ENCODE data around the gene SCARB1.
"Not testable (repeated sequence)": the region's sequence is repeated elsewhere in the genome, so short reads cannot be mapped to it uniquely, and the experiment has no call there.

The SCARB1 gene

DNA sequence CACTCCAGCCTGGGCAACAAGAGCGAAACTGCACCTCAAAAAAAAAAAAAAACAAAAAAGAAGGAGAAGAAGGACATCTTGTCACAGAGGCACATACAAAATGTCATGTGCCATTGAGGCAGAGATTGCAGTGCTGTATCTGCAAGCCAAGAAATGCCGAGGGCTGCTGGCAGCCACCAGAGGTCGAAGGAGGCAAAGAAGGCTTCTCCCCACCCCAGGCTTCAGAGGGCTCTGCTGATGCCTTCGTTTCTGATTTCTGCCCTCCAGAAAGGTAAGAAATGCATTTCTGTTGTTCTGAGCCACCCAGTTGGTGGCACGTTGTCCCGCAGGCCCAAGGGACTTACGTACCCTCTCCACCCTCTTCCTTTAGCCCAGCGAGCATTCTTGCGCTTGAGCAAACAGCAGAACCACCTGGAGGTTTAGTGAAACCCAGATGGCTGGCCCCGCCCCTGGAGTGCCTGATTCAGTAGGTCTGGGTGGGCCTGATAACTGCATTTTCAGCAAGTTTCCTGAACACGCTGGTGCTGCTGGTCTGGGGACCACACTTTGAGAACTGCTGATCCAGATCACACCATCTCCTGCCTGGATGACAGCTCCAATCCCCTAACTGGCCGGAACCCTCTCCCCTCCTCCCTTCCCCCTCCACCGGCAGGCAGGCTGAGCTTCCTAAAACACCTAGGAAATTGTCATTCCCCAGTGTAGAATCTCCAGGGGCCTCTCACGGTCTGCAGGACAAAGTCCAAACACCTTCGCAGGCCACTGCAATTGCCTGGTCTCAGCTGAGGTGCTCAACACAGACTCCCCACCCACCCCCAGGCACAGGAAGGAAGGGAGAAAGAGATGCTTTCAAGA lies 21.1 kb upstream of the SCARB1 start:
- DNase-seq (ENCODE audit: low read depth) = peak; percentile 44

DNA sequence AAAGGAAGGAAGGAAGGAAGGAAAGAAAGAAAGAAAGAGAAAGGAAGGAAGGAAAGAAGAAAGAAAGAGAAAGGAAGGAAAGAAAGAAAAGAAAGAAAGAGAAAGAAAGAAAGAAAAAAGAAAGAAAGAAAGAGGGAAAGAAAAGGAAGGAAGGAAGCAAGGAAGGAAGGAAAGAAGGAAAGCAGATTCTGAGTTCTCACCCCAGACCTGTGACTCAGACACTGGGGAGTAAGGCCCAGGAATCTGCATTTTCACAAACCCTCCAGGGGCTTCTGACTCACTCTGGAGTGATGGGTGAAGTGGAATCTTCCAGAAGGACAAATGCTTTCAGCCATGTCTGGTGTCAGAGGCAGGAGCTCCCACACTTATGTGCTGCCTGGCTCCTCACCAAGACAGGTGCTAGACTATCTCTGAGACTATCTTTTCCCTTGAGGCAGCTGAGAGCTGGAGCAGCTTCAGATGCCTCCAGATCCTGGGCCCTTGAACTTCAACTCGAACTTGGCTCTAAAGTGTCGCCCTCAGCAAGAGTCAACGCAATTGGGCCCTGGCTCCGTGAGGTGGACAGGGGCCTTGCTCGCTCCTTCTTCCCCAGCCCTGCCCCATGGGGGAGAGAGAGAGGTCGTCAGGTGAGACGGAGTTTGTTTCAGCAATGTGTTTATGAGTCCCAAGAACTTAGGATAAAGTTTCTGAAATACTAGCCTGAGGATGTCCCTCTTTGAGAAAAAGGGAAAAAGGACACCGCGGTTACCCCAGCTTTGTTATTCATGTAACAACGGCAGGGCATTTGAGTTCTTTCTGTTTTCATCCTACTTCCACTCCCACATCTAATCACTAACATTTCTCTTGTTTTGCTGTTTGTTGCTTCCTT lies 19.8 kb upstream of the SCARB1 start:
- no peak for DNase-seq (ENCODE audit: low read depth)

DNA sequence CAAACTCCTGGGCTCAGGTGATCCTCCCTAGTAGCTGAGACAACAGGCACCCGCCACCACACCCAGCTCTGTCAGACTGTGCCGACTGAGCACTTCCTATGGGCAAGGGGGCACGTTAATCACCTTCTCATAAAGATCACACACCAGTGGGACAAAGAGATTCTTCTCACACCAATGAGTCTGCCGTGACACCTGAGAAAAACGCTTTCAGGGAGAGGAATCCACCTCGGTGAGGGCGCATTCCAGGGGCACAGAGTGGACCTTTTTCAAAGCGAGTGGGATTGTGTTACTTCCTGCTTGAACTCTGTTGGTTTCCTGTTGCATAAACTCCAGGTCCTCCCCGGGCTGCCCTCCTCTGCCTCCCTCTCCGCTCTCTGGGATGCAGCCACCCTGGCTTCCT lies 17.5 kb upstream of the SCARB1 start:
- DNase-seq (ENCODE audit: low read depth) = no peak

DNA sequence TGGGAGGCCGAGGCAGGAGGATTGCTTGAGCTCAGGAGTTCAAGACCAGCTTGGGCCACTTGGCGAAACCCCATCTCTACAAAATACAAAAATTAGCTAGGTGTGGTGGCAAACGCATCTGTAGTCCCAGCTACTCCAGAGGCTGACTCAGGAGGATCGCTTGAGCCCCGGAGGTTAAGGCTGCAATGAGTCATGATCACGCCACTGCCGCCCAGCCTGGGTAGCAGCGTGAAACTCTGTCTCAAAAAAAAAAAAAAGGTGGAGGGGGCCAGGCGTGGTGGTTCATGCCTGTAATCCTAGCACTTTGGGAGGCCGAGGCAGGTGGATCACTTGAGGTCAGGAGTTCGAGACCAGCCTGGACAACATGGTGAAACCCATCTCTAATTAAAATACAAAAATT lies 16.7 kb upstream of the SCARB1 start:
- DNase-seq (ENCODE audit: low read depth) = not testable (repeated sequence)

DNA sequence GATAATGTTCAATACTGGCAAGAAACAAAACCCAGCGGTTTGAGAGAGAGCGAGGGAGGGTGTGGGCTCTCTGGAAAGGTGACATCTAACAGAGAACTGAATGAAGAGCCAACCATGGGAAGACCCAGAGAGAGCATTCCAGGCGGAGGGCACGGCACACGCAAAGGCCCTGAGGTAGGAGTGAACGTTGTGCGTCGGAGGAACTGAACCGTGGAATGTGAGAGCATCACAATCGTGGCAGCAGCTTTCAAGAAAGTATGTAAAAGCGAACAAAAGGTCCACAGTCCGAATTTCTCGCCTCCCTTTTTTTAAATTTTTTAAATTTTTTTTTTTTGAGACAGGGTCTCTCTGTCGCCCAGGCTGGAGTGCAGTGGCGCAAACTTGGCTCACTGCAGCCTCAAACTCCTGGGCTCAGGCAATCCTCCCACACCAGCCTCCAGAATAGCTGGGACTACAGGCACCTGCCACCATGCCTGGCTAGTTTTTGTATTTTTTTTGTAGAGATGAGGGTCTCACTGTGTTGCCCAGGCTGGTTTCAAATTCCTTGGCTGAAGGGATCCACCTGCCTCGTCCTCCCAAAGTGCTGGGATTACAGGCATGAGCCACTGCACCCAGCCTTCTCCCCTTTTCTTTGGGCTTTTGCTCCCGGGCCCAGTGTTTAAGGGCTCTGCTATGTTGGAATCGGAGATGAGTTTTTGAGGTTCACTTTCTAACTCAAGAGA lies 15.3 kb upstream of the SCARB1 start:
- DNase-seq (ENCODE audit: low read depth) = no peak

DNA sequence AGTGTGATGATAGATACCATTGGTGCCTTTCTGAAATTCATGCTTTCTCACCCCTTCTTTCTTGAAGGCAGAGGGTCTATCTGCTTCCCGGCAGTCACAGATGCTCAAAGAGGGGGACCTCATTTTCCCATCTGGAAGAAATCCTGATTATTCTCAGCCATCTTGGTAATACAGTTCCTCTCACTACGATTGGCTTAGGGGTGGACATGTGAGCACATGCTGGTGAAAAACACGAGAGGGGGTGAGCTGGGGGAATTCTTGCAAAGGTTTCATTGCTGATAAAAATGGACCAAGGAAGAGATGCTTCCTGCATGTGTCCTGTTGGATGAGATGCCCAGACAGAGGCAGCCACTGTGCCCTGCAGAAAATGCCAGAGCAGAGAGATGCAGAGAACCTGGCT lies 13.8 kb upstream of the SCARB1 start:
- DNase-seq (ENCODE audit: low read depth) = no peak

DNA sequence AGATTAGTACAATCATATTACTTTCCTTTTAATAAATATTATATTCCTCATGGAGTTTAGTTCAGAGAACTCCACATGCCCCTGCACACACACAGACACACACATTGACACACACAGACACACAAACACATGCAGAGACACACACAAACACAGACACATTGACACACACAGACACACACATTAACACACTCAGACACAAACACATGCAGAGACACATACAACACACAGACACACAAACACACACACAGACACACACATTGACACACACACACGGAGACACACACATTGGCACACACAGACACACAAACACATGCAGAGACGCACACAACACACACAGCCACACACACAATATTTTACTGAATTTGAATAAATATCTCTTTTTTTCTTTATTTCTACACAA lies 12.5 kb upstream of the SCARB1 start:
- no peak for DNase-seq (ENCODE audit: low read depth)

DNA sequence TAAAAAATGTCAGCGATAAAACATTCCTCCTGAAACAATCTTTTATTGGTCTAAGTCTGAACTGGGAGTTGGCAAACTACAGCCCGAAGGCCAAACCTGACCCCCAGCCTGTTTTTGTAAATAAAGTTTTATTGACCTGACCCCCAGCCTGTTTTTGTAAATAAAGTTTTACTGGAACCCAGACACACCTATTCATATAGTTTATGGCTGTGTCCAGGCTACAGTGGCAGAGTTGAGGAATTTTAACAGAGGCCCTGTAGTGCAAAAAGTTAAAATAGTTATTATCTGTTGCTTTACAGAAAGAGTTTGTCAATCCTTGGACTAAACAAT lies 12.1 kb upstream of the SCARB1 start:
- DNase-seq (ENCODE audit: low read depth) = no peak

DNA sequence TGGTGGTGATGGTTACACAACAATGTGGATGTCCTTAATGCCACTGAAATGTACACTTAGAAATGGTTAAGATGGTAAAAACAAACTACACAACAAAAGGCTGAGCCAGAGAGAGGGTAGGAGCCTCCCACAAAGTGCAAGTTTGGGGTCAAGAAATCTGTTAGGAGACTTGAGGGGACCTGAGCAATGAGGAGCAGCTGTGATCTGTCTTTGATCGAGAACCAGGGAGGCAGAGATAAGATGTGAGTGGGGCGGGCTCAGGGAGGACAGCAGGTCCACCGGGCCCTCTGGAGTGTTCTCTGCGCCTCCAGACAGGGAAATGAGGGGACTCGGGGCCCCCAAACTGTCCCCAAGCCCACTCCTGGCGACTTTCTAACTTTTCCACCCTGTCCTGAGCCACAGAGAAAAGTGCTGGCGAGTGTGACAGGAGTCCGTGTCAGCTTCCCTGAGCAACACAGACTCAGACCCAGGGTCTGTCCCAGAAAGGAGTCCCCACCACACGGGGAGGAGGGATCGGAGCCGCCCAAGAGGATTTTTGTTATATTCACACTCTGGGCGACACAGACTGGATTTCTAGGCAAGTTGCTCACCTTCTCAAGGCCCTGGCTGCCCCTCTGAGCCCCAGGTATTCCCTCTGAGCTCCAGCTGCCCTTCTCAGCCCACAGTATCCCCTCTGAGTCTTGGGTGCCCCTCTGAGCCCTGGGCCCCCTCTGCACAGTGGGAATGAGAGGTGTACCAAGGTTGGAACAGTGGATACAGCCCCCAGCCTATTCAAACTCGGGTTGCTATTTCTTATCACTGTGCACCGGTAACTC lies 11.5 kb upstream of the SCARB1 start:
- DNase-seq (ENCODE audit: low read depth) = no peak

DNA sequence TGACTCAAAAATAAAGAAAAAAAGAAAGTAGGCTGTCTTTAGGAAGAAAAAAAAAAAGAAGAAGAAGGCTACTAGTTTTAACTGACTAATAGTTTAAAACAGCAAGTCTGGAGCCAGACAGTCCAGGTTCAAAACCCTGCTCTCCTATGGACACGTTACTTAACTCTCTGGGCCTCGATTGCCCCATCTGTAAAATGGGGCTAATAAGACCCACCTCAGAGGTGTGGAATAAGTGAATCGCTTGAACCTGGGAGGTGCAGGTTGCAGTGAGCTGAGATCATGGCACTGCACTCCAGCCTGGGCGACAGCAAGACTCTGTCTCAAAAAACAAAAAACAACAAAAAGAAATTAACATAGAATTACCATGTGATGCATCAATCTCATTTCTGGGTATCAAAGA lies 10.5 kb upstream of the SCARB1 start:
- DNase-seq (ENCODE audit: low read depth) = no peak

DNA sequence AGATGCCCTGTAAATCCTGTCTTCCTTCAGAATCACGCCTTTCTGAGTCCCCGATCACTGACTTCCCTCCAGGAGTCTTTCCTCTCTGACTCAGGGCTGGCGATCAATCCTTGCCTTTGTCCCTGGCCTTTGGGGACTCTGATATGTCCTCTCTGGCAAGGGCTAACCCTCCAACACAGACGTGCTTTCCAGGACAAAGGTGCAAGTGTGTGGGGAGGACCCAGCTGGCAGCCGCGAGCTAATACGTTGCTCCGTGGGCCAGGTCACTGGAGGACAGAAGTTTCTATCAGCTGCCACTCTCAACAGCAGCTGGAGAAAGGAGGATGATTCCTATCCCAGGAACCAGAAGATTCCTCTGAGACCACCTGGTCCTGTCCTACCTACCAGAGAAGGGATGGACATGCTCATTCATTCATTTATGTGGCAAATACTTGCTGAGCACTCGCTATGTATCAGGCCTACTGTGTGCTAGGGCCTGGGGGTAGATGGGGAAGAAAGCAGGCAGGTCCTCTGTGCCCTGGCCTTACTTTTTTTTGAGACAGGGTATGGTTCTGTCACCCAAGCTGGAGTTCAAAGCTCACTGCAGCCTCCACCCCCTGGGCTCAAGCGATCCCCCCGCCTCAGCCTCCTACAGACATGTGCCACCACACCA lies 8.5 kb upstream of the SCARB1 start:
- DNase-seq (ENCODE audit: low read depth) = no peak

DNA sequence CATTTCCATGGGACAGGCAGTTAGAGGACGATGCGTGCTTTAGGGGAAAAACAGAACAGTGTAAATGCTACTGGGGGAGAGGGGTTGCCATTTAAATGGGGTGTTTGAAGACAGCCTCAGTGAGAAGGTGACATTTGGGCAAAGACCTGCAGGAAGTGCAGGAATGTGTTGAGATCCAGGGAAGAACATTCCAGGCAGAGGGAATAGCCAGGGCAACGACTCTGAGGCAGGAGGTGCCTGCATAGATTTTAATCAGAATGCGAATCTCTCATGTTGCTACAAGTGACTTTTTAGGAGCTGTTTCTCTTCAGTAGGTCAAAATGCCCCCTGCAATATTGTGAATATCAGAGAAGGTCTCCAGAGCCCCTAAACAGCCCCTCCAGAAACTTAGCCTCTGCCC lies 7.6 kb upstream of the SCARB1 start:
- DNase-seq (ENCODE audit: low read depth) = no peak

DNA sequence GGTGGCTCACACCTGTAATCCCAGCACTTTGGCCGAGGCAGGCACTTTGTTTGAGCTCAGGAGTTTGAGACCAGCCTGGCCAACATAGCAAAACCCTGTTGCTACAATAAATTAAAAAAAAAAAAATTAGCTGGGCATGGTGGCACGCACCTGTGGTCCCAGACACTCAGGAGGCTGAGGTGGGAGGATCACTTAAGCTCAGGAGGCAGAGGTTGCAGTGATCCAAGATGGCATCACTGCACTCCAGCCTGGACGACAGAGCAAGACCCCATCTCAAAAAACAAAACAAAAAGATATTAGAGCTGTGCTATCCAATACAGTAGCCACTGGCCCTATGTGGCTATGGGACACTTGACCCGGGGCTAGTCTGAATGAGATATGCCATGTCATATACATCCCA lies 6.9 kb upstream of the SCARB1 start:
- DNase-seq (ENCODE audit: low read depth) = no peak

DNA sequence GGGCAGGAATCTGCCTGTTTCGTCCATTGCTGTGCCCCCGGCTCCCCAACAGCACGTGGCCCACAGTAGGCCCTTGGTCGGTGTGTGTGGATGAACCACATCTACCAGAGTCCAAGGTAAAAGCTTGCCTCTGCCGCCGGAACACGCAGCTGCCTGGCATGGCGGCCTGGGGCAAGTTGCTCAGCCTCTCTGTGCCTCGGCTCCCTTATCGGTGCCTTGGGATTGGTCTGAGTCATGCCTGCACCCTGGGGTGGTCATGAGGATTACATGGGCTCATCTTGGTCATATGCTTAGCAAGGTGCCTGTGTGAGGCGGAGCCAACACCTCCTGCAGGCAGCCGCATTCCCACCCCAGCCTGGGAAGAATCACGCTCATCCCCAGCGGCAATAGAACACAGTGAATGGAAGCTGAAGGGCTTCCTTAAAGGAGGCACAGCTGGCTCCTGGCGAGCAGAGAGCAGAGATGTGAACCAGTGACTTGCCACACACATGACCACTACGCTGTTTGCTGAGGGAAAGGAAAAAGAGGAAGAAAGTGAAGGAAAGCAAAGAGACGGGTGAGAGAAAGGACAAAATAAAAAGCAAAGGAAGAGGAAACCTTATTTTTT lies 5.5 kb upstream of the SCARB1 start:
- peak; percentile 50 for DNase-seq (ENCODE audit: low read depth)

DNA sequence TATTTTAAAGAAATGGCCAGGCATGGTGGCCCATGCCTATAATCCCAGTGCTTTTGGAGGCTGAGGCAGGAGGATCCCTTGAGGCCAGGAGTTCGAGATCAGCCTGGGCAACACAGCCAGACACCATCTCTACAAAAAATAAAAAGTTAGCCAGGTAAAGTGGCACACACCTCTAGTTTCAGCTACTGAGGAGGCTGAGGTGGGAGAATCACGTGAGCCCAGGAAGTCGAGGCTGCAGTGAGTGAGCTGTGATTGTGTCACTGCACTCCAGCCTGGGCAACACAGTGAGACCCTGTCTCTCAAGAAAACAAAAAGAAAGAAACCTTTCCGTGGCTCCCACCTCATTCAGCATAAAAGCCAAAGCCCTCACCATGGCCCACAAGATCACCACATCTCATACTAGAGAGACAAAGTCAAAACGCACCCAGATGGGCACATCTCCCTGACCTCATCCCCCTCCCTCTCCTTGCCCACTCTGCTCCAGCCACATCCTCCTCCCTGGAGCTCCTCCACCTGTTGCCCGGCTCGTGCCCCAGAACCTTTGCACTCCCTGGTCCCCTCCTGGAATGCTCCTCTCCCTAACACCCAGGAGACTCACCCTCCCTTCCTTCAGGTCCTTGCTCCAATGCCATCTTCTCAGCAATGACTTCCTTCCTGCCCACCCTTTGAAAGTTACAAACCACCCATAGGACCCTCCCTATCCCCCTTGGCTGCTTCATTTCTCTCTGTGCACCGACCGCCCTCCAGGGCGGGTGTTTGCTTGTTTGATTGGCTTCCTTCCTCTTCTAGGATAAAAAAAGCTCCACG lies 4.8 kb upstream of the SCARB1 start:
- DNase-seq (ENCODE audit: low read depth) = no peak

DNA sequence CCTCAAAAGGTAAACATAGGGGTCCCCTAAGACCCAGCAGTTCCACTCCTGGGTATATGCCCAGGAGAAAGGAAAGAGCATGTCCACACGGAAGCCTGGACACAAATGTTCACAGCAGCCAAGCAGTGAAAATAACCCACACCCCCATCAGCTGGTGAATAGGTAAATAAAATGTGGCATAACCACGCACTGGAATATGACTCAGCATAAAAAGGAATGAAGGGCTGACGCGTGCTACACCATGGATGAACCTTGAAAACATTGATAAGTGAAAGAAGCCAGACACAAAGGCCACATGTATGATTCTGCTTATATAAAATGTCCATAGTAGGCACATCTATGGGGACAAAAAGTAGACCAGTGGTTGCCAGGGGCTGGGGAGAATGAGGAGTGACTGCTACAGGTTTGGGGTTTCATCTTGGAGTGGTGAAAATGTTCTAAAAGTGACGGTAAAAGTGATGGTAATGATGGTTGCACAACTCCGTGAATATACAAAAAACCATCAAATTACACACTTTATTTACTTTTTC lies 3.8 kb upstream of the SCARB1 start:
- no peak for DNase-seq (ENCODE audit: low read depth)

DNA sequence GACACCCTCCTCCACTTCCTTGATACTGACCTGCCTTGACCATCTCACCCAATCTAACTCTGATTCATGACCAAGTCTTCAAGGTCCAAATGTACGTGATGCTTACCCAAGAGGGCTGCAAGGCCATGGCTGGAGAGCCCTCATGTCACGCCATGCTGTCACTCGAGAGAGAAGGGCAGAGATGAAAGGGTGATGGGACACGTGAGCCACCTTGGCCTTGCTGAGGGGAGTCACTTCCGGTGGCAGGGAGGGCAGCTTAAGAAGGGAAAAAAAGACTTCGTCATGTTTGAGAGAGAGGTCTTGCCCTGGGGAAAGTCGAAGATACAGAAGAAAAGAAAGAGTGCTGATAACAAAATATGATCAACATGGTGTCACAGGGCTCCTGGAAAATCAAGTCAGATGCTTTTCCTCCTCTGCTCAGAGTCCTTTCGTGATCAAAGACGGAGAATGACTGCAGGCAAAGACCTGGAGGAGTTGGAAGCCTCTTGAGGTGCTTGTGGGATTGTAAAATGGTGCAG lies 3.3 kb upstream of the SCARB1 start:
- no peak for DNase-seq (ENCODE audit: low read depth)

DNA sequence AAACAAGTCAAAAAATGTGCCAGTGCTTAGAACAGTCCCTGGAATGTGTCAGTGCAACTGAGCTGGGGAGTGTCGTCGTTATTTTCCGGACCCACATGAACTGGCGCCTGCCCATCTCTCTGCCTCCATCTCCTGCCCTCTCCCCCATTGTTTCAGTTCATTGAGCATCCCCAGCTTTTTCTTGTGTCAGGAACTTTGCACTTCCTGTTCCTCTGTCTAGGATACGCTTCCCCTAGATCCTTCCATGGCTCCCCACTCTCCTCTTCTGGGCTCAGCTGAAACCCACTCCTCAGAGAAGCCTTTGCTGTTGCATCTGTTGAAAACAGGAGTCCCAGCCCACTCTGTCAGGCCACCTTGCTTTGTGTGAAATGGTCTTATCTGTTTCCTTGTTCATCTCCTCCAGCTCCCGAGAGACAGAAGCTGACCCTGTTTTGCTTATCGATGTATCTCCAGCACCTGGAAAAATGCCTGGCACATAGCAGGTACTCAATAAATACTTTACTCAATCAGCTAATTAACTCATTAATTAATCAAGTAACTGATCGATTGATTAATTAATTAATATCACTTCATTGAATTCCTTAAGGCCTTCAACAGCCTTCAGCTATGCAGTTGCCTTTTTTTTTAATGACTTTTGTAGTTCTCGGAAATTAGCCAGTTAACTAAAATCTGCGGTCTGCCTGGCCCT lies 2.7 kb upstream of the SCARB1 start:
- no peak for DNase-seq (ENCODE audit: low read depth)

DNA sequence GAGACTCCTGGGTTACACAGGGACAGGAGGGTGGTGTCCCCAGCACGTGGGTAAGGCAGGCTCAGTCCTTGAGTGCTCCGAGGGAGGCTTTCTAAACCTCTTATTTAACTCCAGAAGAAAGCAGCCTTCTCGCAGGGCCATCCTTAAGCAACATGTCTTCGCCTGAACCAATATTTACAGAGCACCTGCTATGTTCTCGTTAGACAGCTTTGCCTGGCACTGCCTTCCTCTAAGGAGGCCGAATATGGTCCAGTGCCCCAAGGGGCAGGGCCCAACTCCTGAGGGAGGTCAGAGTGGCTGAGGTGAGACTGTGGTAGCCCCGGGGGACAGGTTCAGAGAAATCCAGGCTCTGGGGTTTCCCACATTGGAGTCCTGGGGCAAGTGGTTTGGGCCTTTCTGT lies 2.1 kb upstream of the SCARB1 start:
- no peak for DNase-seq (ENCODE audit: low read depth)
